NAMALWA (cell line): Measurements from ENCODE around the gene TAS2R16.

ENCODE experiments used
- DNase-seq: peaks from one replicate; pipeline ENCODE4 v3.0.0-alpha.2; 2015; ENCODE audit warnings: low spot score

Gene TAS2R16, protein sequence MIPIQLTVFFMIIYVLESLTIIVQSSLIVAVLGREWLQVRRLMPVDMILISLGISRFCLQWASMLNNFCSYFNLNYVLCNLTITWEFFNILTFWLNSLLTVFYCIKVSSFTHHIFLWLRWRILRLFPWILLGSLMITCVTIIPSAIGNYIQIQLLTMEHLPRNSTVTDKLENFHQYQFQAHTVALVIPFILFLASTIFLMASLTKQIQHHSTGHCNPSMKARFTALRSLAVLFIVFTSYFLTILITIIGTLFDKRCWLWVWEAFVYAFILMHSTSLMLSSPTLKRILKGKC

DNA sequence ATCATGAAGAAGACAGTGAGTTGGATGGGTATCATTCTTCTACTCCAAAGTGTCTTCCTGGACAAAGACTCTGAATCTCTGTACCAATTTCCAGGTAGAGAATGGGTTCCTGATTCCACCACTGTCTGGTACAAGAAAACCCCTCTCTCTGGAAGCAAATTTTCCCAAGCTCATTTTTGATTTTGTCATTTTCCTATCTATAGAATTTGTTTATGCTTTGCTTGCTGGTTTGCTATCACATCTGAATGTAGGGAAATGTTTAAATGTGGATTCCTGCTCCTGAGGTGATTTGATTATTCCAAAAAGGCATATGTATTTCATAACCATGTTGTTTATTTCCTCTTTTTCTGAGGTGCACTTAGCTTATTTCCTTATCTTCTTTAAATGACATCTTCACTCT, at the start of gene TAS2R16:
Gene TAS2R16 (minus strand): TSS at position 101 of the 400 bp plus-strand sequence. CDS start 66 bp downstream, at position 35.
- DNase-seq, result no peak

DNA sequence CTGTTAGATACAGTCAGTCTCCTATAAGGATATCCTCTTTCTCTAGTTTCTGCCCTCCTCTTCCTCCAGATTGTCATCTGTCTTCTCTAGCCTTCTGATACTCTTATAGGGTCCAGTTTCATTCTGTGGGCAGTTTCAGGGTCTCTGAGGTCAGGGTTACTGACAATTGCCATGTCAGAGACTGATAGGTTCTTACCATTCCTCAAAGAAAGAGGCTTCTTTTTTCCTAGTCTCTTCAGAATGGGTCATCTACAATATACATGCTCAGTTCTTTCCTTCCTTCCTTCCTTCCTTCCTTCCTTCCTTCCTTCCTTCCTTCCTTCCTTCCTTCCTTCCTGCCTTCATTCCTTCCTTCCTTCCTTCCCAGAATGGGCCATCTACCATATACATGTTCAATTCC, 48.1 kb upstream of the TAS2R16 start:
- no peak for DNase-seq

DNA sequence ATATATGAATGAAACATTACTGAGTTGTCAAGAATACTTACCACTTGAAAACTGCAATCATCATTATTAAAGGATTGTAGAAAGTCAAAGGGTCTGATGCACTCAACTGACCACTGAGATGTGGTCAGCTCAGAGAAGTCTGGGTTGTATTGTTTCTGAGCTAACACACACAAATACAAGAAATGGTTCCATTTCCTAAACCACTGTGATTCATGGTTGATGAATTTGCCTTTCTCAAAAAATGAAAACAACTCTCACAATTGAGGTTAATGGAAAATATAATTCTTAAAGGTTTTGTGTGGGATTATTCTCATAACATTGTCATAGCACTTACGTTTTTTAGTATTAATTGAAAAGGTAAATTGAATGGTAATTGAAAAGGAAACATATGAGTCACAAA, 45.6 kb upstream of the TAS2R16 start:
- no peak for DNase-seq

DNA sequence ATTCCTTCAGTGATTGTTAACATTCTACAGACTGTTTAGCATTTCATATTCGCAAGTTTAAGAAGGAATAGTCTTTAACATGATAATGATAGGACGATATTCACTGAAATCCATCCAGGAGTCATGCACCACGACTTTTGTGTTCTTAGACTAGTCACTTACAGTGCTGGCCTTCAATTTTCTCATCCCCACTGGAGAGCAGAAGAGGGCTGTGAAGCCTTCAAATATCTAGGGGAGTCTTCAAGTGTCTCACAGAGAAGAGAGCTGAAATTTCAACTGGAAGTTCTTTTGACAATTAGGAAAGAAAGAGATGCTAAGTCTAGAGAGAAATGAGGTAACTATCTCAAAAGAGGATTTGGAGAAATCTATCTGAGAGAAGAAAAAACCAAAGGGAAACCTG, 43.8 kb upstream of the TAS2R16 start:
- no peak for DNase-seq

DNA sequence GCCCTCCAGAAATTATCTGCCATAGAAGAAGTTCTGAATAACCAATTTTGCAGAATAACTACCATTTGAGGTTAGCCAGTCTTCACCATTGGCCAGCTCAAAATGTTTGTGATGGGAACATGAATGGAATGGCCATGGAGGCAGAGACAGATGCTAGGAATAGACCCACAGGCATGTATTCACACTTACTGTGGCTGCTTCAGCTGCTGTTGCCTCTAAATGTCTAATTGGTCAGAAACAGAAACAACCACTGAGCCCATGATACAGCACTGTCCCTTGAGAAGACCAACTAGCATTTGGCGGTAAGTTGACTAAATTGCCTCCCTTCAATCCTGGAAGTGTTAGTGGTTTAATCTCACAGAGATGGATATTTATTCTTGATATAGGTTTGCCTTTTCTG, 38.6 kb upstream of the TAS2R16 start:
- DNase-seq, result no peak

DNA sequence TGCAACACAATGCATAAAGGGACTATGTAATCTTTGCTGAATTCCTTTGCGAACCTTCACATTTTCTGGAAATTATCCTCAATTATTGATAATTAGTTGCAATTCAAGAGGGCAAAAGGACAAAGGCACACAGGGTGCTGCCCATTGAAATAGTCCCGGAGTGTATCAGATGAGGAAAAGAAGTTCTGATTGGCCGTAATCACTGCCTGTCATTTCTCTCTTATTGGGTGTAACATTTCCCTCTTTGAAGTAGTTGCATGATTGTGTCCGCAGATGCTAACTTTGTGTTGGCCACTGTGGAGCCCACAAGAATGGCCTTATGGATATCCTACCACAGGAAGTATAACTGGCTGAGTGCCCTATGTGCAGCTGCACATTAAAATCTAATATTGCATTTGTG, 35.1 kb upstream of the TAS2R16 start:
- no peak for DNase-seq

DNA sequence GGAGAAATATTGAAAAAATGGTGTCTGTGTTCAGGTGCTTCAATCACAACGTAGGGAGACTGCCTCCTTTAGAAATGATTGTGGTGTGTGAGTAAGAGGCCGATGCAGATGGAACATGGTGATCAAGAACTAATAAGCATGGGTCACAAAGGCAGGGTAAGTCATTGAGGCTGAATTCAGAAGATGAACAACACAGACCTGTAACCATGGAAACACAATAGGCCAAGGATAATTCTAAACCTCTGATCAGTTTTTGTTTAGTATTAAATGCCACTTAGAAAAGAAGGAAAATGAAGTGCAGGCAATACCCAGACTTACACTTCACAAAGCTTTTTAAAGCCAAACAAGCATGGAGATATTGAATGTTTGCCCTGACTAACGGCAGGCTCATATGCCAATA, 32.8 kb upstream of the TAS2R16 start:
- DNase-seq, result no peak

DNA sequence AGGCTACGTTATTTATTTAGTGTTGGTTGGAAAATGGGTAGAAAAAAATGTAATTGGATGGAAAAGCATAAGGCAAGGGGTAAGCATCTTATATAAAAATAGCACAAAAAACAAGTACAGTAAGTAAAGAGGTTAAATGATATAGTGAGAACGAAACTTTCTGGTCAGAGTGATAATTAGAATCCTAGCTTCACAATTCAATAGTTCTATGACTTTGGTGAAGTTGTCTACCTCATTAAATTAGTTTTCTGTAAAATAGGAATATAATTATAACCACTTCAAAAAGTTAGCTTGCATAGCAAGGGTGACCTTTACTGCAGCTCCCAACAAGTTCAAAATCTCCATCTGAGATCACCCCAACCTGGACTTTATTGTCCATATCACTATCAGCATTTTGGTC, 30.8 kb upstream of the TAS2R16 start:
- no peak for DNase-seq

DNA sequence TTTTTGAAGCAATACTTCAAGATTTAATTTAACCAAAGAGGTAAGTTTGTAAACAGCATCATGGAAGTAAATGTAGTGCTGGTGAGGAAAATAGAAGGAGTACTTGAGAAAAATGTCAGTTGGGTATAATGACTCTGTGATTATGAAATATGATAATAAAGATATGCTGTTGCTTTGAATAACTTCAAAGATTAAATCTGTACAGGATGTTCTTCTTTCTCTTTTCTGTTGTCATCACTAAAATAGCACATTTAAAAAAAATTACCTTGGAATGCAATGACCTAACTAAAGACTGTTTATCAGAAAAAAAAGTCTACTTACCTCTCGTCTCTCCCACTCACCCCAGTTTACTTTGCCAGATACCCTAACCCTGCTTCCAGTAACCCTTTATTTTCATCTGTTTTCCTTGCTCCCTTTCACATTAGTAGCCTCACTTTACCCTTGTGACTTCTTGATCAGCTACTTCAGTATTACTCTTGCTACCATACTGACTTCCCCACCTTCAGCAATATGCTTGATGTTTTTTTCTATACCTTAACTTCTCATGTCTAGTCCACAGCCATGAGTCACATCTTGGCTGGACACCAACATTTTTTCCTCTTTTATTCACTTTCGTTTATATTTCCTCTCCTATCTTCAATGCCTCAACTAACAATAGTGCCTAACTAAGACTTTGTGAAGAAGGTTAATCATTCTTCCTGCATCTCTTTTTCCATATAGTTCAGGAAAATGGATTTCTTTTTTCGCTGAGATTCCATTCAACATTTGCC, 29.7 kb upstream of the TAS2R16 start:
- no peak for DNase-seq

DNA sequence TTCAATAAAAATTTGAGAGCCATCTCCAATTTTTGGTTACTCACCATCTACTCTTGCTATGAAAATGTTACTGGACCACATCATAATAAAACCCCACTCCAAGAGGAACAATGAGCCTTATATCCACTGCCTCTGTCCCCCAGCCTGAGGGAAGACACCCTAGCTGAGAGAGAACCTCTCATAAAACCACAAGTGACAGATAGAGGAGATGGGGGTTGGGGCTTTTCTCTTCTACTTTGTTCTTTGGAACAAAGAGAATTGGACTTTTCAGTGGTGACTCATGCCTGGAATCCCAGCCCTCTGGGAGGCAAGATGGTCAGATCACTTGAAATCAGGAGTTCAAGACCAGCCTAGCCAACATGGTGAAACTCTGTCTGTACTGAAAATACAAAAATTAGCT, 27.6 kb upstream of the TAS2R16 start:
- no peak for DNase-seq

DNA sequence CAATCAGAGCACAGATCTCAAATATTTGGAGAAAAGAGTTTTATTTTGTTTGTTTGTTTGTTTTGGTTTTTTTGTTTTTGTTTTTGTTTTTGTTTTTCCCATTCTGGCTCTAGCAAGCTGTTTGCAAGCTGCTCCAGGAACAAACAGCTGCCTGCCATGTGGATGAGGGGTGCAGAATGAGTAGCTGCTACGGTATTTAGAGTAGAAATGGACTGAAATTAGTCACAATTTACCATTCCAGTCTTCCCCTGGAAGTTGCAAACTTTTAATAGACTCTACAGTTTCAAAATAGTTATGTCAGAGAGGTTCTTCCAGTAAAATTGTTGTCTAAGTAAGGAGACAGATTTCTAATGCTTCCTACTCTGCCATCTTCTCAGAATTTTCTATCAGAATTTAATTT, 27.1 kb upstream of the TAS2R16 start:
- no peak for DNase-seq

DNA sequence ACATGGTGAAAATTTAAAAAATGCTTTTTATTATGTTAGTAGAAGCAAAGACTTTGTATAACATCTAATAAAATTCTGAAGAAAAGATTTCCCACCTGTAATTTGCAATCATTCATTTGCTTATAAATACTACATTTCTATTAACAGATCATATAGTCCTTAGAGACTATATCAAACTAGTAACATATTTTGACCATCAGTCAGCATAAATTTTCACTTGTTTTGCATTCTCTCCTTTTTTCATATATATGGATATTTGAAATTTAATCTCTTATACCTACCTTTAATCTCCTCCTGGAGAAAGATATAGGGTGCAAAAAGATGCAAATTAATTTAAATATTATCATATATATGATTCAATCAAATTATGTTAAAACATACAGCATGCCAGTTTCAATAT, 16.9 kb upstream of the TAS2R16 start:
- DNase-seq, result no peak

DNA sequence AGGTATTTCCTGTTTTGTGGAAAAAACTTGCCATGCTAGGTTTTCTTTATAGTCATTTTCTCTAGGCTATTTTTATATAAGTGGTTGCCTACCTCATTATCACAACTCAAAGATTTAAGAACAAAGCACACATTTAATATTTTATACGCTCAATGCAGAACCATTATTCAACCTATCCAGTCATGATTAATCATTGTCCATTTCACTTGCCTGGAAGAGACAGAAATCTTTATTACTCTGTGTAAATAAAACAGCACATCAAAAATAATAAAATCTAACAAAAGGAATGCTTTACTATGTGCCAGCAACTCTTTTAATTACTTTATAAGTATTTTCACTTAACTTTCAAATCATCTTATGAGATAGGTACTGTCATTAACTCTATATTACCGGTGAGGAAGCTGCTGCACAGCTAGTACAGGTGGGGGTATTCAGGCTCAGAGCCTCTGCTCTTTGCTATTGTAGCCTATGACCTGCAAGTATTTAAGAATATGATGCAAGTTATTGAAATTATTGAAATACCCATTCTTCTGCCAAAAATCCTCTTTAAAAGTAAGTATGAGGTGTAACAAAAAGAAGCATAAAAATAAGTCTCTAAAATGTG, 16.4 kb upstream of the TAS2R16 start:
- no peak for DNase-seq

DNA sequence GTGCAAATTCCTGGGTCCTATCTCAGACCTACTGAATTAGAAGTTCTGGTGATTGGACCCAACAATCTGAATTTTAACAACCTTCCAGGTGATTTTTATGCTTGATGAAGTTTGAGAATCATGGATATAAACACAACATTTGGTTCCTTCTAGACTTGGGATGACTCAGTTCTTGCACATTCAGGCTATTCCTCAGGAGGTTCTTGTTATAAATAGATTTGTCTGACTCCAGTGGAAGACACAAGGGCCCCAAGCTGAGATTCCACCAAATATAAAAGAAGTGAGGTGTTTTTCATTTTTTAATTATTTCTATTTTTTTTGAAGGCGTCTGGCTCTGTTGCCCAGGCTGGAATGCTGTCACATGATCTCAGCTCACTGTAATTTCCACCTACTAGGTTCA, 9.4 kb upstream of the TAS2R16 start:
- DNase-seq, result no peak

DNA sequence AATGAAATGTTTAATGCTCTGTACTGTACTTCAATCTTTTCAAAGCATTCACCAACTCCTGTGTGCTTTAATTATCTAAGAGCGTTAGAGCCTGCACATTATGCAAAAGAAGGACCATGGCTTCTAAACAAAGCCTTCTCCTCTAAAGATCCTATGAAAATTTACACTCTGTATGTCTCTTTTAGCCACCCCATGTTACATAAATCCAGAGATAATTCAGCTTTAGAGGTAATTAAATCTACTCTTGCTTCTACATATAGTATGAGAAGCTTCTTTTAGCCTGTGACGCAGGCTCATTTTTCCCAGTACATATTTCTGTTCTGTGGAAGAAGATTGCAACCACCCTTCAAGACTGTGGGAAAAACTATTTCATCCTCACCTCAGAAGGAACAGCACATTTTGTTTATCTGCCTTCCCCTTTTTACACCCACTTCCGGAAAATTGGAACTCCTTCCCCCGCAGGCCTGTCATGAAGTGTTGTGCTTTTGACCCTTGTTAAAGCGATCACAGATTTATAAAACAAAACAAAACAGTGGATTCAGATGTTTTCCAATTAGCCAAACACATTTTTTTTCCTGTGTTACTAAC, 8.1 kb upstream of the TAS2R16 start:
- DNase-seq, result no peak

DNA sequence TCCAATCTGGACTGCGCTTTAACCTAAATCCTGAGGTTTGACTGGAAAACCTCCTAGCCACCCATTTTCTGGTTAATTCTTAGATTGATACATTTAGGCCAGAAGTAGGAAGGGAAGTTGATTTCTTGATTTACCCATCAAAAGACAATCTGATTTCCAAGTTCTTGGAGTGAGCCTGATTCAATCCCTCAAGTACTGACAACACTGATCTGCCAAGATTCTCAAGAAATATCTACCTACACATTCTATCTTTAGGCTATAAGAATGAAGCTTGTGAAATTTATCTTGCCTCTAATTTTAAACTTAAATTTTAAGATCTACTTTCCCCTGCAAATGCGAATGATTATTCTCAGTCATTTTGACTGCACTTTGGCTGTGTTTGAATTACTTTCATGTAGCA, 5.9 kb downstream of the TAS2R16 start:
- DNase-seq, result no peak

DNA sequence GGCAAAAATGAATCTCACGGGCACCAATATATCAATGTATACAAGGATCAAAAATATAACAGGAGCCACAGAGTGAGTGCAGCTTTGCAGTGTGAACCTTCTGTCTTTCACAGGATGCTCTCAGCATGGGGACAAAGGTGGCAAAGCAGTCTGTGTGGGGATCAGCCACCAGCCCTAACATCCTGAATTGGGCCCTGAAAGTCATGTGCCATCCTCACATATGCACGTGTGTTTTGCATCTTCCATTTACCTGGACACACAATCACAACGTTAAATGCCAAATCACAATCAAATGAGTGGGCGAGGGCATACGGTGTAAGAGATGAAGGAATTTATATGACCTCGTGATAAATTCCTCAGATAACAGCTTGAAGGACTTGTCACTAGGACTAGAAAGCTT, 6.5 kb downstream of the TAS2R16 start:
- no peak for DNase-seq

DNA sequence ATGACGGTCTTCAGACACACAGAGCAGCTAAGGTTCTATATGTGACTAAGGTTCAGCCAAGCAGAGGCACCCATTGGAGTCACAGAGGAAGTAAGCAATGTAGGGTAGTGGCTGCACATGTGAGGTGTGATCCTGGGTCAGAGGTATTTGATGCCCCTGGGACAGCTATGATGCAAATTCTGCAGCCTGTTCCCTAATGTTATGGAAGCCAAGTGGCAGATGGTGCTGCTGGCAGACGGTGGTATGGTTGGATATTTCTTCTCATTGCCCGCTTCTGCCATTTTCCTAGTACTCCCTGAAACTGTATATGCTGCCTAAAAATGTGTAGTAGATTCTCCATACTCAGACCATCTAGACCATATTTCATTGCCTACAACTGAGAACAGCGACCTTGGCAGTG, 7.2 kb downstream of the TAS2R16 start:
- no peak for DNase-seq

DNA sequence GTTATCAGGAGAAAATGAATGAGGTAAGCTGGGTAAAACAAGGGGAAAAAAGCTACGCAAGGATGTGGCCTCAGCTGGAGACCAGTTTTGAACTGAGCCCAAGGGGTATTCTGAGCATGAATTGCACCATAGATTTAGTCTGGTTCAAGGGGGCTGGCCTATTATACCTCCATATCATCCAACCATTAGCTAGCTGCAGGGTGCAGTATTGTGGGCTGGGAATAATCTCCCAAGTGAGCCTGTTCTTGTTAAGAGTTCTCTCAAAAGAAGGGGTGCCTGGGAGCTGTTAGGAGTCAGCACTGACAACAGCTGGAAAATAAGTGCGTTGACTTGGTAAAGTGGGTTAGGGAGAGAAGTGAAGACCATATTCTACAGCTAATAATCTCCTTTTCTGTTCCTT, 8.0 kb downstream of the TAS2R16 start:
- no peak for DNase-seq

DNA sequence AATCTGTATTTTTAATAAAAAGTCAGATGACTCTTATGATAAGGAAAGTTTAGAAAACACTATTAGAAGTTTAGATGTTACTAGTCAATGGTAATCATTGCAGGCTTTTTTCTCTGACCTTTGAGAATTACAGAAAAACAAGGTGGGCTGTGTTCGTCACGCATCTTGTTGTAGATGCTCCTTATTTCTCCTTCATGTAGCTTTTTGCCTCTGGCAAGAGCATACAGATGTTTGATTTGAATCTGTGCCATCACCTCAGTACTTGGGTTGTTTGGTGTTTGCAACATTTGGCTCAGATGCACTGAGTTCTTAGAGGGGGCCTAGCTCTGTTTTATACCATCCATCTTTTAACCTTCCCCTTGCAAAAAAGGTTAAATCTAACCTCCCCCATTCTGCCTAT, 11.5 kb downstream of the TAS2R16 start:
- no peak for DNase-seq

DNA sequence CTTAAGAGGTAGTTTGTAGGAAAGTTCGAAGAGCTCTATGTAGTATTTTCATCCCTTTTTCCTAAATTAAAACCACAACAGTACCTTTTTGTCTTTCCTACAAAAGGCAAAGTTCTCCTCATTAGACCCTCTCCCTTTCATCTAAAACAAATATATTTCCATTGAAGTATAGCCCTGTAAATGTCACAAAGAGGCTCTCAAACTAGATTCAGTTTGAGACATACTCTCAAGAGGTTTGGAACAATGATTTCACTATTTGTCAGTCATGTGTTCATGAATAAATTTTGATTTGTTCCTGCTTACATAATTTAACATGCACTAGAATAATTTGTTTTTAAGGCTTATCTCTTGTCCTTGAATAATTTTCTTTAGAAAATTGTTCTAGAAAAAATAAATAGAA, 12.2 kb downstream of the TAS2R16 start:
- no peak for DNase-seq

DNA sequence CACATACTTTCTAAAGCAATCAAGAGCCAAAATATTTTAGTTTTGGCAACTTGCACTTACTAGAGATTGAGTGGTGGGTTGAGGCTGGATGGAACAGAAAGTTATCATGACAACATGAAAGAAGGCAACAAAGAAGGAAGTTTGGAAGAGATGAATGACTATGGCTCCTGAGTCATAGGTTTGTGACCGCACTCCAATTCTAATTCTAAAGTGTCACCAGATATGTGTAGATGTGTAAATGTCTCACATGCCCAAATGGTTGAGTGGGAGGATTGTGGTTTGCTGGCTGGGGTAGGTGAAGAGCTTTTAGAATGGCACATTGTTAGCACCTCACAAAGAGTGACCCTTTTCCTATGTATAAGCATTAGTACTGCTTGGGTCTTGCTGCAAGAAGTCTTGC, 20.2 kb downstream of the TAS2R16 start:
- DNase-seq, result no peak

DNA sequence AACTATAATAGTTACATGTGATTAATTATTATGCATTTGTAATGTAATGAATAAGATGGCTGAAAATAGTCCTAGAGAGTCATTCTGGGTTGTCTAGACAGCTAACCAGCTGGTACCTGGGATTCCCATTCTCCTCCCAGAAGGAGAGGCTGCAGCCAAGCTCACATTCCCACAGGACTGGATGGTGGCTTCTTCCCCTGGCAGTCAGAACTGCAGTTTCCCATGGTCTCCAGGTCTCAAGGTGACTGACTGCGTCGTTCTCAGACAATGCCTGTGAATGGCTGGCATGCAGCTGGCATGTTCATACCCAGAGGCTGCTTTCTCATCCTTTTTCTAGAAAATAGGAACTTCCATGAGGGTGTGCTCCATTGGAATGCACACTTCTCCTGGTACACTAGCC, 21.3 kb downstream of the TAS2R16 start:
- DNase-seq, result no peak
